WTC11 (cell line): Measurements from ENCODE around the gene SEH1L. TPM values are rescaled to one million over a fixed set of nuclear protein-coding genes. Genes with fewer than 3 reads are reported as not detected.

ENCODE experiments used
- ARID4B ChIP-seq: sonication (generic); formaldehyde crosslinking; IDR thresholded peaks from 2 replicates; pipeline ENCODE4 v1.8.0; 2023; ENCODE audit warnings: missing genetic modification reagents, mild to moderate bottlenecking, borderline replicate concordance
- ATF2 ChIP-seq: sonication (generic); formaldehyde crosslinking; IDR thresholded peaks from 2 replicates; pipeline ENCODE4 v1.8.1; 2022; ENCODE audit warnings: low read depth, missing genetic modification reagents, borderline replicate concordance
- CTCF ChIP-seq: fragments of 200-600 bp; IDR thresholded peaks from 2 replicates; pipeline ENCODE4 v1.8.0; 2022; ENCODE audit warnings: antibody characterized with exemption
- E2F1 ChIP-seq: sonication (generic); formaldehyde crosslinking; IDR thresholded peaks from 2 replicates; pipeline ENCODE4 v1.8.0; 2022; ENCODE audit warnings: mild to moderate bottlenecking, missing genetic modification reagents
- ELF4 ChIP-seq: sonication (generic); formaldehyde crosslinking; IDR thresholded peaks from 2 replicates; pipeline ENCODE4 v1.8.1; 2022; ENCODE audit warnings: low read depth, mild to moderate bottlenecking, moderate library complexity, missing genetic modification reagents
- FOXJ3 ChIP-seq: sonication (generic); formaldehyde crosslinking; IDR thresholded peaks from 2 replicates; pipeline ENCODE4 v1.9.0; 2021; ENCODE audit warnings: missing genetic modification reagents, mild to moderate bottlenecking, borderline replicate concordance
- JUN ChIP-seq: sonication (generic); formaldehyde crosslinking; IDR thresholded peaks from 2 replicates; pipeline ENCODE4 v1.8.0; 2023; ENCODE audit warnings: mild to moderate bottlenecking, missing genetic modification reagents
- KAT7 ChIP-seq: sonication (generic); formaldehyde crosslinking; IDR thresholded peaks from 2 replicates; pipeline ENCODE4 v1.8.1; 2023; ENCODE audit warnings: missing genetic modification reagents, mild to moderate bottlenecking, borderline replicate concordance
- MAX ChIP-seq: sonication (generic); formaldehyde crosslinking; IDR thresholded peaks from 2 replicates; pipeline ENCODE4 v1.8.0; 2022; ENCODE audit warnings: mild to moderate bottlenecking, missing genetic modification reagents
- MYBL2 ChIP-seq: sonication (generic); formaldehyde crosslinking; IDR thresholded peaks from 2 replicates; pipeline ENCODE4 v1.8.1; 2023; ENCODE audit warnings: mild to moderate bottlenecking, moderate library complexity, missing genetic modification reagents
- PRRX2 ChIP-seq: fragments of 250-450 bp; sonication (Bioruptor Pico); IDR thresholded peaks from 2 replicates; pipeline ENCODE4 v1.8.0; 2021; ENCODE audit warnings: mild to moderate bottlenecking
- SOX15 ChIP-seq: fragments of 250-450 bp; sonication (Bioruptor Pico); IDR thresholded peaks from 2 replicates; pipeline ENCODE4 v1.9.0; 2021; ENCODE audit warnings: mild to moderate bottlenecking
- STAT6 ChIP-seq: sonication (generic); formaldehyde crosslinking; conservative IDR thresholded peaks from 2 replicates; pipeline ENCODE4 v1.8.1; 2023; ENCODE audit warnings: mild to moderate bottlenecking, low read depth, missing genetic modification reagents, moderate library complexity
- TCF7 ChIP-seq: sonication (generic); formaldehyde crosslinking; IDR thresholded peaks from 2 replicates; pipeline ENCODE4 v1.8.0; 2022; ENCODE audit warnings: mild to moderate bottlenecking, low read depth, missing genetic modification reagents, moderate library complexity
- USF1 ChIP-seq: sonication (generic); formaldehyde crosslinking; IDR thresholded peaks from 2 replicates; pipeline ENCODE4 v1.8.0; 2022; ENCODE audit warnings: mild to moderate bottlenecking, missing genetic modification reagents
- ZBTB21 ChIP-seq: sonication (generic); formaldehyde crosslinking; IDR thresholded peaks from 2 replicates; pipeline ENCODE4 v1.8.1; 2023; ENCODE audit warnings: mild to moderate bottlenecking, missing genetic modification reagents, borderline replicate concordance
- ZNF263 ChIP-seq: sonication (generic); formaldehyde crosslinking; IDR thresholded peaks from 2 replicates; pipeline ENCODE4 v1.8.1; 2022; ENCODE audit warnings: low read depth, mild to moderate bottlenecking, moderate library complexity, missing genetic modification reagents
- ZSCAN18 ChIP-seq: fragments of 250-450 bp; sonication (Bioruptor Pico); IDR thresholded peaks from 2 replicates; pipeline ENCODE4 v2.1.2; 2022; ENCODE audit warnings: mild to moderate bottlenecking, moderate library complexity
- total RNA-seq: library from RNA; stranded (reverse); gene quantifications from 3 replicates; pipeline ENCODE4 v1.2.3, GENCODE V29; 2021
- TF ChIP-seq, protein P1 (sequence below): fragments of 250-450 bp; sonication (Bioruptor Pico); IDR thresholded peaks from 2 replicates; pipeline ENCODE4 v1.9.0; 2021; ENCODE audit warnings: mild to moderate bottlenecking

SEH1L gene
- total RNA-seq, 1 experiment from 2014 or later, result 75.5 TPM

DNA sequence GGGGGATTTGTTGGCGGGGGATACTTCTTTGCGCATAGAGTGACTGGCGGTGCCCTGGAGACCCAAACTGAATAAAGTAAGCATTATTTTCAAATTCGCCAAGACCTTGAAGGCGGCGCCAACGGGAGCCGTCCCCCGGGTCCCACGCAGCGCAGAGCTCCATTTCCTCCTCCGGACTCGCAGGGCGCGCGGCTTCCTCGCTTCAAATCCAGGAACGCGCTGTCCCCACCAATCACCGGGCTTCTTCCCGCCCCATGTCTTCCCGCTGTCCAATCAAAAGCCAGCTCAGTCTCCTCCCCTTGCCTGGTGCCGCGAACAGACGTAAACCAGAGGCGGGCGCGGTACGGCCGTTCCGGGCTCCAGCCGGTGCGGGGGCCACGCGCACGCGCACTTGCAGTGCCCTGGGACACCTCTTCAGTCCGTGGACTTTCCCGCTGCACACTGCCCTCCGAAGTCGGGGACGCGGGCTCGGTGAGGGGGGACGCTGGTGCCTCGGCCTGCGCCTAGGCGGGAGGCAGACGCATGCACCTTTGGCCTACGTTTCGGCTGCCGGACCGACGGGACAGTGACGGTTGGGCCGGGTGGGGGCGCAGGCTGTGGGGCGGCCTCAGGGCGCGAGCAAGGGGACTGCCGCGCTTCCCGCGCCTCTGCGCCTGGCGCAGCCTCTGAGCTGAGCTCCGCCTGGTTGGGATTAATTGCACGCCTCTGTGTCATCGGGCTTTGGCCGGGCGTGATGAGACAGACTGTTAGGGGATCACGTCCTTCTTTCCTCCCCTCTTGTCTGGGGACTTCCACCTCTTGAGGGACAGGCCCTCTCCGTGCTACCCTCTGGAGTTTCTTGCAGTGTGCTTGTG lies 43.4 kb downstream of the SEH1L start, which contains the start of gene CEP192 (continued):
- TF ChIP-seq, protein P1, sequence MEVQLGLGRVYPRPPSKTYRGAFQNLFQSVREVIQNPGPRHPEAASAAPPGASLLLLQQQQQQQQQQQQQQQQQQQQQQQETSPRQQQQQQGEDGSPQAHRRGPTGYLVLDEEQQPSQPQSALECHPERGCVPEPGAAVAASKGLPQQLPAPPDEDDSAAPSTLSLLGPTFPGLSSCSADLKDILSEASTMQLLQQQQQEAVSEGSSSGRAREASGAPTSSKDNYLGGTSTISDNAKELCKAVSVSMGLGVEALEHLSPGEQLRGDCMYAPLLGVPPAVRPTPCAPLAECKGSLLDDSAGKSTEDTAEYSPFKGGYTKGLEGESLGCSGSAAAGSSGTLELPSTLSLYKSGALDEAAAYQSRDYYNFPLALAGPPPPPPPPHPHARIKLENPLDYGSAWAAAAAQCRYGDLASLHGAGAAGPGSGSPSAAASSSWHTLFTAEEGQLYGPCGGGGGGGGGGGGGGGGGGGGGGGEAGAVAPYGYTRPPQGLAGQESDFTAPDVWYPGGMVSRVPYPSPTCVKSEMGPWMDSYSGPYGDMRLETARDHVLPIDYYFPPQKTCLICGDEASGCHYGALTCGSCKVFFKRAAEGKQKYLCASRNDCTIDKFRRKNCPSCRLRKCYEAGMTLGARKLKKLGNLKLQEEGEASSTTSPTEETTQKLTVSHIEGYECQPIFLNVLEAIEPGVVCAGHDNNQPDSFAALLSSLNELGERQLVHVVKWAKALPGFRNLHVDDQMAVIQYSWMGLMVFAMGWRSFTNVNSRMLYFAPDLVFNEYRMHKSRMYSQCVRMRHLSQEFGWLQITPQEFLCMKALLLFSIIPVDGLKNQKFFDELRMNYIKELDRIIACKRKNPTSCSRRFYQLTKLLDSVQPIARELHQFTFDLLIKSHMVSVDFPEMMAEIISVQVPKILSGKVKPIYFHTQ, result no peak
- TF ChIP-seq ARID4B (CRISPR knock-in tag), result peak; percentile 96
- TF ChIP-seq E2F1, result peak; percentile 67; the same call in 1 of the 2 replicates
- TF ChIP-seq SOX15 (CRISPR knock-in tag), result no peak
- TF ChIP-seq ELF4 (CRISPR knock-in tag), result no peak
- peak; percentile 79; the same call in 1 of the 2 replicates for TF ChIP-seq TCF7 (CRISPR knock-in tag)
- TF ChIP-seq STAT6 (CRISPR knock-in tag), result no peak
- no peak for TF ChIP-seq ZNF263 (CRISPR knock-in tag)
- peak; percentile 98 for TF ChIP-seq MYBL2 (CRISPR knock-in tag)
- TF ChIP-seq JUN, result no peak
- TF ChIP-seq ZSCAN18 (CRISPR knock-in tag), result no peak
- TF ChIP-seq PRRX2, result no peak
- TF ChIP-seq FOXJ3 (CRISPR knock-in tag), result no peak
- TF ChIP-seq MAX (CRISPR knock-in tag), result peak; percentile 95
- TF ChIP-seq ATF2 (CRISPR knock-in tag), result no peak
- peak; percentile 75; the same call in 1 of the 2 replicates for TF ChIP-seq USF1 (CRISPR knock-in tag)
- TF ChIP-seq KAT7, result peak; percentile 94; the same call in 1 of the 2 replicates
- TF ChIP-seq CTCF, result no peak
- TF ChIP-seq ZBTB21 (CRISPR knock-in tag), result no peak
